GM18526 (cell line): ENCODE measurements around the gene PNO1.

Experiments
- POLR2A ChIP-seq: IDR thresholded peaks from 3 replicates; pipeline ENCODE4 v1.6.1; 2011; ENCODE audit not compliant: insufficient read length; ENCODE audit errors: extremely low read depth

The PNO1 gene

DNA sequence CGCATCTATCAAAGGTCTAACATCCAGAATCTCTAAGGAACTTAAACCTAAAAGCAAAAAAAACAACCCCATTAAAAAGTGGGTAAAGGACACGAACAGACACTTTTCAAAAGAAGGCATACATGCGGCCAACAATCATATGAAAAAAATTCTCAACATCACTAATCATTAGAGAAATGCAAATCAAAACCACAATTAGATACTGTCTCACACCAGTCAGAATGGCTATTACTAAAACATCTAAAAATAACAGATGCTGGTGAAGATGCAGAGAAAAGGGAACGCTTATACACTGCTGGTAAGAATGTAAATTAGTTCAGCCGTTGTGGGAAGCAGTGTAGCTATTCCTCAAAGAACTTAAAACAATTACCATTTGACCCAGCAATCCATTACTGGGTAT is 56.7 kb downstream of the PNO1 start:
- no peak for TF ChIP-seq POLR2A

DNA sequence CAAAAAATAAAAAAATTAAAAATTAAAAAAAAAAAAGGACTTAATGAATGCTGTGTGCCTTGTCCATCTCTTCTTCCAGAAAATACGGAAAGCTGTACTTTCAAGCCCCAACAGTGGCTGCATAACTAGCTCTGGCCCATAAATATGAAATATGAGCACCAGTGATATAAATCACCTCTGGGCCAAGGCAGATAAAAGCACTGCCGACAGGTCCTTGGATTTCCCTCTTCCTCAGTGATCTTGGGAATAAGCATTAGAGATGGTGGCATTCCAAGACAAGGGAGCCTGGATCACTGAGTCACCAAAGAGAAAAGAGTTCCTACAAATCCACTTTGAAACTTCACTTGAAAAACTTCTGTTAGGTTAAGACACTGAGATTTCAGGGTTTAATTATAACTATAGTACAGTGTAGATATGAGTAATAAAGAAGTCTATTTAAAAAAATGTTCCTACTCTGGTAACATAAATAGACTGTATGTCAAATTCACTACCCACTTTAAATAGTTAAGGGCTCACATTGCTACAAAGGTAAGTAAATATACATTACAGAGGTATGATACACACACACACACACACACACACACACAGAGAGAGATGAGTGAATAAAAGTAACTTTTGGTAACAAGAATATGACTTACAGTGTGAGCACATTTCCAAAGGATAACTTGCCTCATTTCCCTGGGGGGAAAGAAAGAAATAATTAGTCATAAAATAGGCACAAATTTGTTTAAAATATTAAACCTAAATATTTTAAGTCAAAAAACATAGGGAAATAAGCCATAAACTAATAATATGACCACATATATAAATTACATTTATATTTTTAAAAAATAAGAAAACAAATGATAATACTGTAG is 59.0 kb downstream of the PNO1 start:
- no peak for TF ChIP-seq POLR2A

DNA sequence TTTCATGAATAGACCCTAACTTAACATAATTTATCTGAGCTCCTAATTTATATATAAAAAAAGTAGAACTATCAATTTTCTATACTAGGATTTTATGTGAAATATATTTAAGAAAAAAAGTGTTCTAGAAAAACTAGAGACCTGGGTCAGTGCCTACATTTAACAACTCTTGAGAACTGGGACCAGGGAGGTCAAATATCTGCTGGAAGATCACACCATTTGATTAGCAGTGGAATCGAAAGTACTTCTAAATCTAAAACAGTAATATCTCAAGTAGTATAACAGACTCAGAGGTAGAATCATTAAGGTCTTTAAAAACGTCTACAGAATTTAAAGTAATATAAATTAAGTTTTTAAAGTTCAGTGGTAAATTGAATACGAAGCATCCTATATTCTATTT is 60.0 kb downstream of the PNO1 start:
- no peak for TF ChIP-seq POLR2A

DNA sequence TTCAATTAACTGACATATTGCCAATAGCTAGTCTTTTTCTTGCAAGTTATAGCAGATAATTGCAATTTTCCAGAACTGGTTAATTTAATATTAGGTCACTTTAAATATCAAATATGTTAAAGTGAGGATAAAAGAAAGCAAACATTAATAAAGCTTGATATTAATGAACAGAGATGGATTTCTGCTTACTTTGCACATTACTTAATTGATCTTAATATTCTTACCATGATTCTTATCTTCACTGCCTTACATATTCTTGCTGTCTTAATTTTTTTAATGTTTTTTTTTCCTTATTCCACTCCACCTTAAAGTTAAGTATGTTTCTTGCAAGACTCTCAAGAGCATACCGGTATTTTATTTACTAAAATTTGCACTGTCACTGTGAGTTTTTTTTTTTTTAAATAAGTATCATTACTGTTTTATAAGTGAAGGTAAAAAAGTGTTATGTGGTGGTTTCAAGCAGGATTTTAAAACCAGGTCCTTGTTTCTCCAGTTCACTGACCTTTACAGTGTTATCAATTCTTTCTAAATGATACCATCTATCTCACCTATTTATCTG is 60.7 kb downstream of the PNO1 start:
- TF ChIP-seq POLR2A: no peak

DNA sequence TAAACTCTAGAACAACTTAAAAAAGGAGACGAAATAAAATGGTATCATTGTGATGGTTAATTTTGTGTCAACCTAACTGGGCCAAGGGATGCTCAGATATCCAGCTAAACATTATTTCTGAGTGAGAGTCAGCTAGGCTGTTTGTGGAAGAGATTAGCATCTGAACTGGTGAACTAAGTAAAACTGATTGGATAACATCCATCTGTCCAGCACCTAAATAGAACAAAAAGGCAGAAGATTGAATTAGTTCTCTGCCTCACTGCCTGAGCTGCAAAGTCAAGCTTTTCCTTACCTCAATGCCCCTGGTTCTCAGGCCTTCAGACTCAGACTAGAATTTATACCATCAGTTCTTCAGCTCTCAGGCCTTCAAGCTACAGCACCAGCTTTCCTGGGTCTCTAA is 64.6 kb downstream of the PNO1 start:
- TF ChIP-seq POLR2A: no peak

DNA sequence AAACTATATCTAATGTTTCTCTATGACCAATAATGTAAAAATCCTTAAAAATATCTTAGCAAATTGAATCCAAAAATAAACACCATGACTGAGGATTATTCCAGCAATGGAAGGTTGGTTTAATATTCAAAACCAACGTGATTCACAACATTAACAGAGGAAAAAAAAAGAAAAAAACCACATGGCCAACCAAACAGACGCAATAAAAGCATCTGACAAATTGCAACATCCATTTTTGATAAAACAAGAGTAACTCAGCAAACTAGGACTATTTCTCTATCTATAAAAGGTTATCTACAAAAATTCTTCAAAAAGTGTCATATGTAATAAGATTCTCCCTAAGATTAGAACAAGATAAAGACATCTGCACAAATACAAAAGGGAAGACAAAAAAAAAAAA is 65.7 kb downstream of the PNO1 start:
- no peak for TF ChIP-seq POLR2A

DNA sequence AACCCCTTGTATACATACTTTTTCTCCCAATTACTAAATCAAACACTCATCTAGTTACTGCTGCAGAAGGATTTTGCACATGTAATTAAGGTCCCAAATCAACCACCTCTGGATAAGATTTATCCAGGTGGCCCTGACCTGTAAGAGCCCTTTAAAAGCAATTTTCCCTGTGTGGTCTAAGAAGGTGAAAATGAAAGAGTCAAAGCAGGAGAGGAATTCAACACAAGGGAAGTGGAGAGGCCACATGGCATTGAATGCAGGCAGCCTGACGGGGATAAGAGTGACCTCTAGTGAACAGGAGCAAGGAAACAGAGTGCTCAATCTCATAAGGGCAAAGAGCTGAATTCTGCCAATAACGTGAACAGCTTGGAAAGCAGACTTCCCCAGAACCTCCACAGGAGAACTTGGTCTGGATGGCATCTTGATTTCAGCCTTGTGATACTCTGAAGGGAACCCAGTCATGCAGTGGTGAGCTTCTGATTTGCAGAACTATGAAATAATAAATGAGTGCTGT is 67.5 kb downstream of the PNO1 start:
- TF ChIP-seq POLR2A: no peak
